MV-4-11 (cell line): ENCODE data around the gene SPAG8.
A peak's percentile ranks its signal among the peaks of the same experiment; 100 is the strongest.

ENCODE experiments used
- DNase-seq: peaks from one replicate; lab custom pipeline; 2025; lab: John Stamatoyannopoulos, UW

SPAG8 gene

GRCh38 chr9:35836595-35836994, 24.5 kb upstream of the SPAG8 start:
- DNase-seq, result no peak

DNA sequence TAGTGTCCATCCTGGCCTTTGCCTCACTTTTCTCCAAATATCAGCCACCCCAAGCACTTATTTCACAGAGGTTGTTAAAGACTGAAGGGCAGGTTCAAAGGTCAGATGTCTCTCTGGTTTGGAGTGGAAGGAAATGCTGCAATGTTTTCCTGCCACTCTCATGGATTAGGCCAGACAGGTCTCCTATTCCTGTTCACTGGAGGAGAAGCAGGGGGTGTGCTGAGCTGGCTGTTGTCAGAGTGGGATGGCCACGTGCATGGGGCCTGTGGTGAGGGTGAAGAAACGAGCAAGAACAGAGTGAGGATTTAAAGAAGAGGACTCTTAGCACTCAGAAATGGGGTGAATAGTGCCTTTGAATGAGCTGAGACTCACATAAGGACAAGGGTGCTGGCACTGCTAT, 23.7 kb upstream of the SPAG8 start:
- DNase-seq, result no peak

- DNase-seq, result no peak
Measured at GRCh38 chr9:35835216-35835632, 23.2 kb upstream of the SPAG8 start.

GRCh38 chr9:35834260-35835215, 22.5 kb upstream of the SPAG8 start:
- no peak for DNase-seq

- no peak for DNase-seq
Measured at GRCh38 chr9:35832814-35833213, 20.8 kb upstream of the SPAG8 start.

DNA sequence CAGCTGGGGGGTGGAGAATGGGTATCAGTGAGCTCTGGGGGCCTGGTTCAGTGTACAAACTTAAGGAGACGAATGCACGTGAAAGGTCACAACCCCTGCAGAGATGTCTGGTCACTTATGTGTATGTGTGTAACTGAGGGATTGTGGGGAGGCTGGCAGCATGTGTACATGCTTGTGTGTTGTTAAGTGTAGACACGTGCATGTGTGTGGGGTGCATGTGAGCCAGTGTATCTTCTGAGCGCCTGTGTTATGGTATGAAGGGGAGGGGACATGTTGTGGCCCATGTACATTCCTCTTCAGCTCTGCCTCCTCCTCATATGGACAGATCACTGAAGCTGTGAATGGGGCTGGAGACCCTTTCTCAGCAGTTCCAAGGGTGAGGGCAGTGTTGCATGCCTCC, 19.0 kb upstream of the SPAG8 start:
- no peak for DNase-seq

GRCh38 chr9:35829764-35830096, 17.7 kb upstream of the SPAG8 start:
- DNase-seq, result no peak

DNA sequence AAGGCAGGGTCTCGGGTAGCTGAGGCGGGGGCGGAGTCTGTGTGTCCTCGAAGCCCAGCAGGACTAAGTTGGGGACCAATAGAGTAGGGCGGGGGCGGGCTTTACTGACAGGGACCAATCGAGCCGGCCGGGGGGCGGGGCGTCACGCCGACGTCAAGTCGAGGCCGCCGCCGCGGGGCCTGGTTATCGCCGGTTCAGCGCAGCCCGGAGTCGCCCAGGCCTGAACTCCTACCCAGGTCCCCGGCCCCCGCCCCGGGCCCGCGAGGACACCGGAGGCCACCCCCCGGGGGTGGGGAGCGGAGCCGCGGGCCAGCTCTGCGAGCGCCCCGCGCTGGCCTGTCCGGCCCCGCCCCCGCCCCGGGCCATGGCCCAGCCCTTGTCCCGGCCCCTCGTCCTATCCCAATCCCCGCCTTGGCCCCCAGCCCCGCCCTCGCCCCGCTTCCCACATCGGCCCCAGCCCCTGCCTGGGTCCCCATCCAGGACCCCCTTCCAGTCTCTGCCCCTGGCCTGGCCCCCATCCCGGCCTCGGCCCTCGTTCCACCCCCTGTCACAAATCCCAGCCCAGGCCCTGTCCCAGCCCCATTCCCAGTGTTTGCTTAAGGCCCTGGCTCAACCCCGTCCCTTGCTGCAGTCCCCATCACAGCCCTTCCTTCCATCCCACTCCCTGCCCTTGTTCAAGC, 17.2 kb upstream of the SPAG8 start, which contains the start of gene TMEM8B:
TSS of gene TMEM8B (plus strand) at position 145 of the 680 bp plus-strand sequence. CDS start at position 365, 220 bp downstream.
- peak; percentile 74 for DNase-seq

DNA sequence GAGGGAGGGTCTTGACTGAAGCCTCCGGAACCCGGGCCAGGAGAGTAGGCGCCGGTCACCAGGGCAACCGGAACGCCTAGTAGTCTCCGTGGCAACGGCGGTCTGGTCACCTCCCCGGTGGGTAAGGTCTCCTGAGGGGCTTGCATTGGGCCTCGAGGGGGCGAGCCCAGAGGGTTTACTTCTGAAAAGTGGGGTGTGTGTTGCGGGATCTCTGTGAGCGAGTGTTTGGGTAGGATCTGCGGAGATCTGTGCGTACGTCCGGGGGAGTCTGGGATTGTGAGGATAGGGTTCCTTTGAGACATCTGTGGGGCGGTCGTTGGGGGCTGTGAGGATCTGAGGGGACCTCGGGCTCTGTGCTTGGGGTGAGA, 16.6 kb upstream of the SPAG8 start, which contains the start of gene FAM221B:
TSS of gene FAM221B (minus strand) at position 17 of the 368 bp plus-strand sequence. CDS start 2,571 bp downstream, outside the sequence.
- no peak for DNase-seq

- DNase-seq, result no peak
Measured at GRCh38 chr9:35827486-35827885, 15.4 kb upstream of the SPAG8 start.

DNA sequence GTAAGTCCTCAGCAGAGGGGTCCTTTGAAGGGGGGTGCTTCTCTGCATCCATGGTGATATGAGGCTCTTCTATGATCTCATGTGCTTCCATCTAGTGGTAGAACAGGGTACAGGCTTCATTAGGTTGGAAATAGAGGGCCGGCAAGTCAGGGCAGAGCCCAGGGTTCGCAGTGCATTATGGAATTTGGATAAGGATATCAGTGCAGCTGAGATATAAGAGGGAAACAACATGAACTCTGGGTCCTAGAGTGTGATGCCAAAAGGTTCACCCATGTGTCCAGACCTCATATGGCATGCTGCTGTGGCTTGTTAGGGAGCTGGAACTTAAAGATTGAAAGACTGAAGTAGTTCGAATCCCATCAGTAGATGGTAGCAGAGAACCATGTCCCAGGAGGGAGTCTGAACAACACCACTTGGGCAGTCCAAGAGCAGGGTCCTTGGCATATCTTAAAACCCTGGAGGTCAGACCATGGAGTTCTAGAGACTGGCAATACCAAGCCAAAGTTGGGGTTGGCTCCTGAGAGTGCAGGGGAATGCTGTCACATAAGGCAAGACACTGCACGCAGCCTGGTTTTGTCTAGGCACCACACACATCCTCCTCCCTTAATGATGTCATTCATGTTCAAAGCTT, 14.1 kb upstream of the SPAG8 start:
- peak; percentile 71 for DNase-seq

- DNase-seq, result no peak
Measured at GRCh38 chr9:35822926-35823325, 10.9 kb upstream of the SPAG8 start.

DNA sequence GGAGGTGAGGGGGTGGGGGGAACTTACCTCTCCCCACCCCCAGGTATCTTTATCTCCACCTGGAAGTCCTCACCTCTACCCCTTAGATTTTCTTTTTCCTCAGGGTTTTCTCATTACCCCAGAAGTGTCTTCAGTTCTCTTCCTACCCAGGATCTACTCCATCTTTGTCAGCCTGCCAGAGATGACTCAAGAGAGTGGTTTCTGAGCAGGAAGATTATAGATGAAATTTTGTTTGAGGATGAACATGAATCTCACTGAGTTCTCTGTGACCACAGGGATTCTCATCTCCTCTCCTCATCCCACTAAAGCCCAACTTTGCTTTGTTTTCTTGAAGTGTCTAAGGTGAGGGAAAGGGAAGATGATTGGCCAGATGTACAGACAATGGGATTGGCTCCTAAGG, 8.0 kb upstream of the SPAG8 start:
- no peak for DNase-seq

GRCh38 chr9:35818341-35818740, 6.3 kb upstream of the SPAG8 start:
- DNase-seq, result no peak

DNA sequence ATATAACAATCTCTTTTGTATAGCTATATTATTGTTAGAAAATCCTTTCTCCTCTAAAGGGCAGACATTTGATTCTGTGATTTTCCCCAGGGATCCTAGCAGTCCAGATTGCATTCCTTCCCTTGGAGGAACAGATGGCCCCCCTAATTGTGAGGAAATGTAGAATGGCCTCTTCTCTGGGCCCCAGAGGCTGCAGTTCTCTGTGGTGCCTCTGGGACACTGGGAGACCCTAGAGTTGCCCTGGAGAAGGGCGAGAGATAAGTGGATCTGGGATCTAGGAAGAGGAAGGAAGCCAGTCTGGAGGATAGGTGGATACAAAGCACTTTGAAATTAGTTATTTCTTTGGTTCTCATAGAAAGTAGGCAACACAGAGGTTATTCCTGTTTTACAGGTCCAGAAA, 4.6 kb upstream of the SPAG8 start:
- DNase-seq, result no peak

- peak; percentile 98 for DNase-seq
Measured at GRCh38 chr9:35814841-35815543, 2.9 kb upstream of the SPAG8 start, which contains the start of gene HINT2. Gene HINT2, minus strand, starts transcription at chr9:35815042. Its CDS starts 63 bp downstream, at chr9:35814979.

GRCh38 chr9:35814106-35814840, 2.2 kb upstream of the SPAG8 start:
- peak; percentile 70 for DNase-seq

- DNase-seq, result no peak
Measured at GRCh38 chr9:35813434-35814105, 1.5 kb upstream of the SPAG8 start.

GRCh38 chr9:35811381-35812024, 559 bp downstream of the SPAG8 start:
- DNase-seq, result no peak

- DNase-seq, result no peak
Measured at GRCh38 chr9:35810122-35810521, 1.9 kb downstream of the SPAG8 start.
